HK-2 (cell line): ENCODE results near the gene CST7.

Source experiments
- DNase-seq: peaks from one replicate; pipeline ENCODE4 v3.0.0-alpha.2; 2018; ENCODE audit not compliant: unreplicated experiment

The CST7 gene

GRCh38 chr20:24964506-24964840 lies 15.4 kb downstream of the CST7 start:
- no peak for DNase-seq

- no peak for DNase-seq
These were observed 16.2 kb downstream of the CST7 start for GRCh38 chr20:24965065-24965919.

- no peak for DNase-seq
These were observed 17.4 kb downstream of the CST7 start for GRCh38 chr20:24966317-24967012.

GRCh38 chr20:24968278-24968800 lies 19.3 kb downstream of the CST7 start:
- DNase-seq, result no peak

- DNase-seq, result no peak
These were observed 20.3 kb downstream of the CST7 start for GRCh38 chr20:24969186-24970029.

- DNase-seq, result no peak
These were observed 21.0 kb downstream of the CST7 start for GRCh38 chr20:24970030-24970553.

- DNase-seq, result no peak
These were observed 21.7 kb downstream of the CST7 start for GRCh38 chr20:24970754-24971153.

- DNase-seq, result no peak
These were observed 22.5 kb downstream of the CST7 start for GRCh38 chr20:24971376-24972101.

- DNase-seq, result no peak
These were observed 23.3 kb downstream of the CST7 start for GRCh38 chr20:24972341-24972740.

GRCh38 chr20:24977336-24977735 lies 28.3 kb downstream of the CST7 start:
- DNase-seq, result no peak

- no peak for DNase-seq
These were observed 28.7 kb downstream of the CST7 start for GRCh38 chr20:24977797-24978196.

- DNase-seq, result no peak
These were observed 29.4 kb downstream of the CST7 start for GRCh38 chr20:24978513-24978912.

GRCh38 chr20:24979036-24979960 lies 30.2 kb downstream of the CST7 start:
- DNase-seq, result no peak

- no peak for DNase-seq
These were observed 31.4 kb downstream of the CST7 start for GRCh38 chr20:24980291-24981053.

- DNase-seq, result no peak
These were observed 32.2 kb downstream of the CST7 start for GRCh38 chr20:24981282-24981681.

GRCh38 chr20:24981790-24982189 lies 32.7 kb downstream of the CST7 start:
- no peak for DNase-seq

GRCh38 chr20:24983896-24984295 lies 34.8 kb downstream of the CST7 start:
- DNase-seq, result no peak

GRCh38 chr20:24984961-24985640 lies 36.0 kb downstream of the CST7 start:
- no peak for DNase-seq

GRCh38 chr20:24985802-24986201 lies 36.7 kb downstream of the CST7 start:
- no peak for DNase-seq
